ENCODE measurements around the gene ARFRP1.

The ARFRP1 gene

DNA sequence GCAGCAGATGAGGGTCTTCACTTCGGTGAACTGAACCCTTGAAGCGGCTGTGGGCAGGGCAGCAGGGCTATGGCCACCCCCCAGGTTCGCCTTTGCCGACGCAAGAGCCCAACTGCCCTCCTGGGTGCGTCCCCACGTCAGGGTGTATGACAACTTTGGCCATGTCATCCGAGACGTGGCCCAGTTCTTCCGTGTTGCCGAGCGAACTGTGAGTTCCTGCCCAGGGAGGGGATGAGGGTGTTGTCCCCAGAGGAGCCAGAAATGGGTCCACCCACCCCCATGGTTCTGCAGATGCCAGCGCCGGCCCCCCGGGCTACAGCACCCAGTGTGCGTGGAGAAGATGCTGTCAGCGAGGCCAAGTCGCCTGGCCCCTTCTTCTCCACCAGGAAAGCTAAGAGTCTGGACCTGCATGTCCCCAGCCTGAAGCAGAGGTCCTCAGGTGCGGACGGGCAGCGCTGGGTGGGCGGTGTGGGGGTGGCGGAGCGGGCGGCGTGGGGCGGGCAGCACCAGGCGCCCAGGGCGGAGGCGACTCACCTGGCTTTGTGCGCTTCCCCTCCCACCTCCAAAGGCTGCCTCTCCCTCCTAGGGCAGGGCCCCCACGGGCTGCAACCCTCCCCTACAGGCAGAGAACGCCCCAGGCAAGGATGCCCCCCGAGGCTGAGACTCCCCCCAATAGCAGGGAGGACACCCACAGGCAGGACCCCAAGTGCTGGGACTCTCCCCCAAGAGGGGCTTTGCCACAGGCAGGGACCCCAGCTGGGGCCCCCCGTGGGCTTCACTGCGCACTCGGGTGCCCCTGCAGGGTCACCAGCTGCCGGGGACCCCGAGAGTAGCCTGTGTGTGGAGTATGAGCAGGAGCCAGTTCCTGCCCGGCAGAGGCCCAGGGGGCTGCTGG is 17.5 kb downstream of the ARFRP1 start:
- DNase-seq = no peak

DNA sequence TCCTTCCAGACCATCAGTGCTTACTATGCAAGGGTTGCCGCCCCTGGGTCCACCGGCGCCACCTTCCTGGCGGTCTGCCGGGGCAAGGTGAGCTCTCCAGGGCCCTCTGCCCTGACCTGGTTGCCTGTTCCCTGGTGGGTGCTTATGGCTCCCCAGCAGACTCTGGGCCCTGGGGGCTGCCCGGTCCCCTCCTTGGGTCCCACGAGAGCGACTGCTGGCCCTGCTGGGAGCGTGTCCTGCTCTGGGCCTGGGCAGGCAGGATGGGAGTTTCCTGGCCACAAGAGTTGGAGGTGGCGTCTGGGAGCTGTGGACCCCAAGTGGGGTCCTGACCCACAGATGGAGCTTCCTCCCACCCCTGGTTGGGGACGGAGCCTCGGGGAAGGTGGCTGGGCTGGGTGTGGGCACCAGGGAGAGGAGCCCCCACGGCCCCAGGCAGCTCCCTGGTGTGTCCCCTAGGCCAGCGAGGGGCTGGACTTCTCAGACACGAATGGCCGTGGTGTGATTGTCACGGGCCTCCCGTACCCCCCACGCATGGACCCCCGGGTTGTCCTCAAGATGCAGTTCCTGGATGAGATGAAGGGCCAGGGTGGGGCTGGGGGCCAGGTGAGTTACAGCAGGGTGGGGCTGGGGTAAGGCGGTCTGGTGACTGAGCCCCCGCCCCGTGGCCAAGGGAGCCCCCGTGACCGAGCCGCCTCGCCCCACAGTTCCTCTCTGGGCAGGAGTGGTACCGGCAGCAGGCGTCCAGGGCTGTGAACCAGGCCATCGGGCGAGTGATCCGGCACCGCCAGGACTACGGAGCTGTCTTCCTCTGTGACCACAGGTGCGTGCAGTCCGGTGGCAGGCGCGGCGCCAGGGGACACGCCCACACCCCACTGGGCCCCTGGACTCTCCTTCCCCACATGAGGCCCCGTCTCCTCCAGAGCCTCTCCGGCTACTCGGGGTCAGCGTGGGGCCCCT is 18.5 kb downstream of the ARFRP1 start:
- DNase-seq = no peak

DNA sequence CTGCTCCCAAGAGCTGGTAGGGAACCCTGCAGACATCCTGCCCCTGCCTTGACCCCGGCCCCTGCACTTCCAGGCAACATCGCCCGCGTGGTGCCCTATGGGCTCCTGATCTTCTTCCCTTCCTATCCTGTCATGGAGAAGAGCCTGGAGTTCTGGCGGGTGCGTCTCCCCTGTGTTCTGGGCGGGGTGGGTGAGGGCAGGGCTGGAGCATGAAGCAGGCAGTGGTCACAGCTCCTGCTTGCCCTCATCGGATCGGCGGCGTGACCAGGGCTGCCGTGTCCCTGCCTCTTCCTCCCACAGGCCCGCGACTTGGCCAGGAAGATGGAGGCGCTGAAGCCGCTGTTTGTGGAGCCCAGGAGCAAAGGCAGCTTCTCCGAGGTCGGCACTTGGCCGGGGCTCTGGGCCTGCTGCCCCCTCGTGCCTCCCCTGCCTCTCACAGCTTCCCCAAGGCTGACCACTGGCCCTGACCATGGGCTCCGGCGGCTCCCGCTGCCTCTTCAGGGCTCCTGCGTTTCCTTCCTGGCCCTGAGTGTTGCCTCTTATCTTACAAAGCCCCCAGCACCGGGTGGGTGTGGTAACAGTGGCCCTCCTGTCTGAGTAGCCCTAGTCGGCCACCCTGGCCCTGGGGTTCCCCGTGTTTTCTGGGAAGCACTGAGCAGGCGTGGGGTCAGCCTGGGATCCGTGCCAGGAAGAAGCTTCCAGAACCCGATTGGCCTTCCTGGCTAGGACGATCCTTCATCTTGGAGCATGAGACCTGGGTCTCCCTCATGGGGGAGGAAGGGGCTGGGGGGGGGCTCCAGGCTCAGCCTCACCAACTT is 19.3 kb downstream of the ARFRP1 start:
- no peak for DNase-seq

DNA sequence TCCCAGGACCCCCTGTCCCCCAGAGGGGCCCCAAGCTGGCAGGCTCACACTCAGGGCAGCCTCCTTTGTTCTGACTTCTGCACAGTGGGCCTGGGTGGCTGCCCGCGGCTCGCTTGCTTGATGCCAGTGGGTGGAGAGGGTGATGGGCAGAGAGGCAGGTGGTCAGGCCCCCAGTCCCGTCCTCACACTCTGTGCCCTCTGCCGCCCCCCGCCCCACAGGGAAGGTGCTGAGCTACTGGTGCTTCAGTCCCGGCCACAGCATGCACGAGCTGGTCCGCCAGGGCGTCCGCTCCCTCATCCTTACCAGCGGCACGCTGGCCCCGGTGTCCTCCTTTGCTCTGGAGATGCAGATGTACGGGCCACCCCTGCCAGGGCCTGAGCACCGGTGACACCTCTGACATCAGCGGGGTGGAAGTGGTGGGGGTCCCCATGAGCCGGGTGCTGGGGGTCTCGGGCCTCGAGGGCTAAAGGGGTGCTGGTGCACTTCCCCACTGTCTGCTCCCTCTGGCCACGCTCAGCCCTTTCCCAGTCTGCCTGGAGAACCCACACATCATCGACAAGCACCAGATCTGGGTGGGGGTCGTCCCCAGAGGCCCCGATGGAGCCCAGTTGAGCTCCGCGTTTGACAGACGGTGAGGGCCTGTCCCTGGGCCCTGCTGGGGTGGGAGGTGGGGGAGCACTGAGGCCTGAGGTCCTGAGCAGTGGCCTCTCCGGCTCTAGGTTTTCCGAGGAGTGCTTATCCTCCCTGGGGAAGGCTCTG is 20.2 kb downstream of the ARFRP1 start:
- no peak for DNase-seq

DNA sequence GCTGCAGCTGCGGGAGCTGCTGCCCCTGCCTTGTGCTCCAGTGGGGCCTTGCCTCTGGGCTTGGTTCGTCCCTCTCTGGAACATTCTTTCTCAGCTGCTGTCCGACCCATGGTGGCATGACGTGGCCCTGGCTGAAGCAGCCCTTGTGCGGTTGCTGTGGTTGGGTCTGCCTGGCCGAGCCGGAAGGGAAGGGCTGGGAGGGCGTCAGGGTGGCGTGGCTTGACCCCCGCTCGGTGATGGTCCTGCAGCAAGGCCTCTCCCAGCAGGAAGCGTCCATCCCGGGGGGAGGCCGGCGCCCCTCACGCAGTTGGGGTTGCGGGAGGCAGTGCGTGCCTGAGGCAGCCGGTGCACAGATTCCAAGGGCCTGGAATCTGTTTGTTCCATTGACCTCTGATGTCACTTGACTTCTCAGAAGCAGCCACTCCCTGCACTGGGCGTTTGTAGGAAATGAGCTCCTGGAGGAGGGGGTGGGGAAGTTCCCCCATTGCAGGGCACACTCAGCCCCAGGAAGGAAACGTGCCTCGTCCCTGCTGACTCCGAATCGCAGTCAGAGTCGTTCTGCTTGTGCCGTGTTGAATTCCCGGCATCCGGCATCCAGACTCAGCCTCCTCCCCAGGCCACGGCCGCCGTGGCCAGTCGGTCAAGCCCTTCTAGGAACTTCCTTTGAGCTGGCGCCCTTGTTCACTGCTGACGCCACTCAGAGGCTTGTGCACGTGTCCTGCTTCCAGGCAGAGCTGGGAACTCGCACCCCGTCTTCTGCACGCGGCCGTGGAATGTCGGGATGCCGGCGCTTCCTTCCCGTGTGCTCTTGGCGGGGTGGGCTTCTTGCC is 21.1 kb downstream of the ARFRP1 start:
- no peak for DNase-seq

DNA sequence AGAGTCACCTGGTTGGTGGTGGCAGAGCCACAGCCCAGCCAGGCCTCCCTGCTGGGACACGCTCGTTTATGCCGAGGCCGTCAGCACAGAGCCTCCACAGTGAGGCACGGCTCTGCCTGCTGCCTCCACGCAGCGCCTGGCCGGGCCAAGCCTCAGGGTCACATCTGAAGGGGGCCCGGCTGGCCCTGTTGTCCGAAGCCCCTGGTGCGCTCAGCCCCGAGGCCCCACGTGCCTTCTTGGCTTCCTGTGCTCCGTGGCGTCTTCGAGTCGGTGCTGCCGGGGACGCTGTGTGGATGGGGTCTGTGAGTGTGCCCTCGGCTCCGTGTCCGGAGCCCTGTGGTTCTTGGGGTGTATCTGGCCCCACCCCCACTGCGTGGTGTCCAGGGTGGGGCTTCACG is 21.7 kb downstream of the ARFRP1 start:
- no peak for DNase-seq

DNA sequence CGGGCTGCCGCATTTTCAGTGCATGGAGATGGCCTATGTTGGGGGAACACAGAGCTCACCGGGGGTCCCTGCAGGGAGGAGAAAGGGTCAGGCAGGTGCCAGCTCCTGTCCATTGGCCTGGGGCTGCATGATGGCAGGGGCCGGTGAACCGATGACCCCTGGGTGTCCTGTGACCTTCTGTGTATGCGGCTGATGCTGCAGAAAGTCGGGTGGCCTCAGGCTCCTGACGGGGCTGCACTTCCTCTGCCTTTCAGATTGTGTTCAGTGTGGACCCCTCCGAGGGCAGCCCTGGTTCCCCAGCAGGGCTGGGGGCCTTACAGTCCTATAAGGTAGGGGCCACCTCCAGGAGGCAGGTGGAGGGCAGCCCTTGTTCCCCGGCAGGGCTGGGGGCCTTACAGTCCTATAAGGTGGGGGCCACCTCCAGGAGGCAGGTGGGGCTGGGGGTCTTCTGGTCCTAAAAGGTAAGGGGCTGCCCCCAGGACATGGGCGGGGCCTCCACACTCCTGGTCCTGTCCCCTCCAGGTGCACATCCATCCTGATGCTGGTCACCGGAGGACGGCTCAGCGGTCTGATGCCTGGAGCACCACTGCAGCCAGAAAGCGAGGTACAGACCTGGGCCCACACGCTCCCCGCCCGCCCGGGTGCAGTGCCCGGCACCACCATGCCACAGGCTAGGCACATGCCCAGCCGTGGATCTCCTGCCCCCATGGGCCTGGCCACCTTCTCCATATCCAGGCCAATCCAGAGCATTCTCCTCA is 22.3 kb downstream of the ARFRP1 start:
- DNase-seq = no peak

GRCh38 chr20:63682384-63683139 is 25.2 kb downstream of the ARFRP1 start:
- DNase-seq = no peak

- no peak for DNase-seq
These were observed 26.1 kb downstream of the ARFRP1 start for GRCh38 chr20:63681609-63682142.

DNA sequence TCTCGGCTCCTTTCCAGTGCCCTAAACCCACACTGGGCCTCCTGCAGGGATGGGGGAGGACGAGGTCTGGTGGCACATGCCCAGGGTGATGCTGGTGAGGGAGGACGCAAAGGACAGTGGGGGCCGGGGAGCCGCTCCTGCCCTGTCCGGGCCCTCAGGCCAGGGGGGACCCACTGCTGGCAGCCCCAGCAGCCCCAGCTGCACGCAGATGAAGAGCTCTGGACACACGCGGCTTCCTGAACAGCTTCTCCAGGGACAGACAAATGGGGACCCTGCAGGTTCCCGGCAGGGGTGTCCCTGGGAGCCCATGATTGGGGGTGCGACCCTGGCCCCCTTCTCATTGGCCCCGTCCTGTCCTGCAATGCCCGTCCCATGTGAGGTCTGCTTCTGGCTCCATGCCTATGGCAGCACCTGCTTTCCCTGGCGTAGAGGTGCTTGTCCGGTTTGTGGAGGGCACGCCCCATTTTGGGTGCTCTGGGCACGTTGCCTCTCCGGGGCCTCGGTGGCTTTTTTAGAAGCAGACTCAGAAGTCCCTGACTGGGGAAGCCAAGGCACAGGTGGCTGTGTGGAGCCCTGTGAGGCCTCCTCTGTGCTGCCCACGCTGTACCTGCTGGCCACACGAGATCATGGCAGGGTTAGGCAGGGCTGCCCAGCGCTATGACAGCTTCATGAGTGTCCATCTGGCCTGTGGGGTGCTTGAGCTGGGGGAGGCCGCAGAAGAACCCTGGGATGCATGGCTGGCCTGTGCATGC is 26.7 kb downstream of the ARFRP1 start:
- DNase-seq = no peak

- no peak for DNase-seq
These were observed 27.3 kb downstream of the ARFRP1 start for GRCh38 chr20:63680427-63680826.

GRCh38 chr20:63679799-63680305 is 27.9 kb downstream of the ARFRP1 start:
- DNase-seq = no peak

- DNase-seq = no peak
These were observed 28.9 kb downstream of the ARFRP1 start for GRCh38 chr20:63678667-63679465.

- DNase-seq = no peak
These were observed 29.7 kb downstream of the ARFRP1 start for GRCh38 chr20:63678071-63678470.

- no peak for DNase-seq
These were observed 32.0 kb downstream of the ARFRP1 start for GRCh38 chr20:63675681-63676368.

- DNase-seq = no peak
These were observed 33.8 kb downstream of the ARFRP1 start for GRCh38 chr20:63673951-63674350.

DNA sequence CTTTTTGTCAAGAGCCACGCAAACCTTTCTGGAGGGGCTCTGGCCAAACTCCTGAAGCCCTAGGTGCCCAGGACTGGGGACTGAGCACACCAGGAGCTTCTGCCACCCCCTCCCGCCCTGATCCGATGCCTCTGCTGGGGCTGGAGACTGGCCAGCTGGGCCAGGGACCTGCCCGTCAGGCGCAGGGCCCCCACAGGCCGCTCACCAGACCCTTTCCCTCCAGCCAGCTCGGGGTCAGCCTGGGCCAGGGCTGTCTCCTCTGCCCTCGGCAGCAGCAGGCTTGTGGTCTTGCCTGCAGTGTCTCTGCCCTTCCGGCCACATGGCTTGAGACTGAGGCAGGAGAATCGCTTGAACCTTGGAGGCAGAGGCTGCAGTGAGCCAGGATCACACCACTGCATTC is 35.1 kb downstream of the ARFRP1 start:
- no peak for DNase-seq

All from RPMI8226 (cell line).